MM.1S (cell line): ENCODE data around the gene NEK11.

Experiments used
- CTCF ChIP-seq: fragments of 300-600 bp; sonication (generic); IDR thresholded peaks from 2 replicates; pipeline ENCODE4 v1.5.1; 2016; ENCODE audit warnings: antibody characterized with exemption, low read length, mixed read lengths
- EZH2 ChIP-seq: fragments of 300-600 bp; sonication (generic); optimal IDR thresholded peaks from 2 replicates; pipeline ENCODE3; 2017; ENCODE audit warnings: low read depth, mild to moderate bottlenecking, antibody characterized with exemption, low read length, mixed read lengths
- EZH2phosphoT487 ChIP-seq: fragments of 300-600 bp; sonication (generic); IDR thresholded peaks from 2 replicates; pipeline ENCODE4 v1.6.1; 2018; ENCODE audit warnings: antibody characterized with exemption, low read length

GRCh38 chr3:131393868-131394267, 367.2 kb downstream of the NEK11 start:
- TF ChIP-seq CTCF (no peak), EZH2 (no peak), EZH2phosphoT487 (no peak)
